Measurements from ENCODE around the gene PDCD7.

GRCh38 chr15:65081270-65081669, 52.3 kb downstream of the PDCD7 start:
- TF ChIP-seq POLR2A (IDR thresholded peaks at IDR 0.05) (no peak), CTCF (IDR thresholded peaks at IDR 0.05) (no peak)

All from testis (tissue), 2 donors.